ENCODE measurements around the gene MAN1C1.

DNA sequence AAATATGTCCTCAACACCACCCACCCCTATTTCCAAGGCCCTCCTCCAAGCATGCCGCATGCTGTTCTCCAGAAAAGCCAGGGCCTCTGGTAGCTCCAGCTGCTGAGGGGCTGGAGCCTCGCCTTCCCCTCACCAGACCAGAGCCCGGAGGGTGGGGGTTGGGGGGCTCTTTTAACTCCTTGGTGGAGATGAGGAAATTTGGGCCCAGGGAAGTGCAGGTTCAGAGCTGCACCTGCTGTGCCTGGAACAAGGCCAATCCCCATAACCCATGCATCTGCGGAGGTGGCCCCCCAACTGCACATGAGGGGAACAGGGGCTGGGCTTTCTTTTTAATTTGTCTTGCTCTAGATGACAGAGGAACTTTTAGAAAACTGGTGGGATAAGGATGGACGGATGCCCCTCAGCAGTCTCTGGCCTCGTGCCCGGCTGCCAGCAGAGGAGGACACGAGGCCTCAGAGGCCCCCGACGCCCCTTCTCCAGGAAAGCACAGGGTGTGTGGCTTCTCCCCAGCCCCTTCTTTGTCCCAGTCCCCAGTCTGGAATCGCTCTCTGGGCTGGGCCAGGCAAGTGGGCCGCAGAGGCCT is 182.9 kb downstream of the MAN1C1 start:
- no peak for TF ChIP-seq POLR2A (IDR thresholded peaks at IDR 0.05; ENCODE audit: extremely low read depth, insufficient read length)
- TF ChIP-seq, protein P1, sequence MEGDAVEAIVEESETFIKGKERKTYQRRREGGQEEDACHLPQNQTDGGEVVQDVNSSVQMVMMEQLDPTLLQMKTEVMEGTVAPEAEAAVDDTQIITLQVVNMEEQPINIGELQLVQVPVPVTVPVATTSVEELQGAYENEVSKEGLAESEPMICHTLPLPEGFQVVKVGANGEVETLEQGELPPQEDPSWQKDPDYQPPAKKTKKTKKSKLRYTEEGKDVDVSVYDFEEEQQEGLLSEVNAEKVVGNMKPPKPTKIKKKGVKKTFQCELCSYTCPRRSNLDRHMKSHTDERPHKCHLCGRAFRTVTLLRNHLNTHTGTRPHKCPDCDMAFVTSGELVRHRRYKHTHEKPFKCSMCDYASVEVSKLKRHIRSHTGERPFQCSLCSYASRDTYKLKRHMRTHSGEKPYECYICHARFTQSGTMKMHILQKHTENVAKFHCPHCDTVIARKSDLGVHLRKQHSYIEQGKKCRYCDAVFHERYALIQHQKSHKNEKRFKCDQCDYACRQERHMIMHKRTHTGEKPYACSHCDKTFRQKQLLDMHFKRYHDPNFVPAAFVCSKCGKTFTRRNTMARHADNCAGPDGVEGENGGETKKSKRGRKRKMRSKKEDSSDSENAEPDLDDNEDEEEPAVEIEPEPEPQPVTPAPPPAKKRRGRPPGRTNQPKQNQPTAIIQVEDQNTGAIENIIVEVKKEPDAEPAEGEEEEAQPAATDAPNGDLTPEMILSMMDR (IDR thresholded peaks at IDR 0.05; ENCODE audit: low read depth, low read length): no peak

Data from NB4 (cell line).